ENCODE data around the gene FAM187B. TPM values are rescaled to one million over a fixed set of nuclear protein-coding genes. Genes with fewer than 3 reads are reported as not detected.

The FAM187B gene
- total RNA-seq, 1 experiment from 2014 or later: not detected

GRCh38 chr19:35247526-35248309 is 19.2 kb upstream of the FAM187B start:
- peaks cover 3% of the 10 kb centered on the region for H3K9me3 ChIP-seq (ENCODE audit: low read depth, low read length, poor library complexity, severe bottlenecking)
- H3K4me3 ChIP-seq (ENCODE audit: low read depth, low read length, poor library complexity, severe bottlenecking): peak overlapping the region; percentile 19
- H3K27ac ChIP-seq (ENCODE audit: low read depth, low read length, poor library complexity, severe bottlenecking): no peak overlapping the region
- no TSS peak for BruUV-seq (replicated peaks)
- no peaks in the 10 kb centered on the region for H3K4me1 ChIP-seq (ENCODE audit: insufficient read depth, low read length, poor library complexity, severe bottlenecking)
- peaks cover 71% of the 10 kb centered on the region for H3K27me3 ChIP-seq (replicated peaks; ENCODE audit: insufficient read depth, low read depth, low read length, poor library complexity)
- no peaks in the 10 kb centered on the region for H3K36me3 ChIP-seq (ENCODE audit: insufficient read depth, low read length, poor library complexity, severe bottlenecking)
- ChIA-PET POLR2A (ENCODE audit: low non-redundant PET) (no interaction called here), CTCF (no interaction called here)
- TF ChIP-seq CTCF (conservative IDR thresholded peaks at IDR 0.05; ENCODE audit: low read depth, low read length) (no peak; the same call in 1 of the 2 replicates), EZH2 (IDR thresholded peaks at IDR 0.05; ENCODE audit: borderline replicate concordance, low read depth, low read length, poor library complexity, severe bottlenecking) (peak; percentile 43)
- intact Hi-C loops (cut with micrococcal nuclease; ENCODE audit: unreplicated experiment): loop anchor here (10.0 kb wide), 1 partner anchor 93 kb away; the partner anchor contains the start of gene FXYD5
- DNase-seq (ENCODE audit: low spot score): no peak

- Histone ChIP-seq H3K27me3 (replicated peaks; ENCODE audit: insufficient read depth, low read depth, low read length, poor library complexity) (peaks cover 74% of the 10 kb centered on the region), H3K36me3 (ENCODE audit: insufficient read depth, low read length, poor library complexity, severe bottlenecking) (no peaks in the 10 kb centered on the region), H3K4me1 (ENCODE audit: insufficient read depth, low read length, poor library complexity, severe bottlenecking) (no peaks in the 10 kb centered on the region), H3K9me3 (ENCODE audit: low read depth, low read length, poor library complexity, severe bottlenecking) (peaks cover 7% of the 10 kb centered on the region), H3K27ac (ENCODE audit: low read depth, low read length, poor library complexity, severe bottlenecking) (no peak overlapping the region), H3K4me3 (ENCODE audit: low read depth, low read length, poor library complexity, severe bottlenecking) (no peak overlapping the region)
- ChIA-PET POLR2A (ENCODE audit: low non-redundant PET) (no interaction called here), CTCF (no interaction called here)
- intact Hi-C loops (cut with micrococcal nuclease; ENCODE audit: unreplicated experiment): loop anchor here (10.0 kb wide), 1 partner anchor 92 kb away; the partner anchor contains the start of gene FXYD5
- no TSS peak for BruUV-seq (replicated peaks)
- TF ChIP-seq EZH2 (IDR thresholded peaks at IDR 0.05; ENCODE audit: borderline replicate concordance, low read depth, low read length, poor library complexity, severe bottlenecking): no peak
- no peak for DNase-seq (ENCODE audit: low spot score)
Measured at GRCh38 chr19:35246466-35247092, 18.0 kb upstream of the FAM187B start.

- DNase-seq (ENCODE audit: low spot score): no peak
- CTCF ChIA-PET: interaction anchor here (0.5 kb wide), 1 partner anchor 27 kb away, joined by 7 read pairs; no protein-coding TSS in a partner anchor
- no peaks in the 10 kb centered on the region for H3K4me1 ChIP-seq (ENCODE audit: insufficient read depth, low read length, poor library complexity, severe bottlenecking)
- H3K9me3 ChIP-seq (ENCODE audit: low read depth, low read length, poor library complexity, severe bottlenecking): peaks cover 9% of the 10 kb centered on the region
- H3K27ac ChIP-seq (ENCODE audit: low read depth, low read length, poor library complexity, severe bottlenecking): no peak overlapping the region
- H3K27me3 ChIP-seq (replicated peaks; ENCODE audit: insufficient read depth, low read depth, low read length, poor library complexity): peaks cover 38% of the 10 kb centered on the region
- BruUV-seq (replicated peaks): no TSS peak
- H3K4me3 ChIP-seq (ENCODE audit: low read depth, low read length, poor library complexity, severe bottlenecking): no peak overlapping the region
- no peaks in the 10 kb centered on the region for H3K36me3 ChIP-seq (ENCODE audit: insufficient read depth, low read length, poor library complexity, severe bottlenecking)
- intact Hi-C loops (cut with micrococcal nuclease; ENCODE audit: unreplicated experiment): loop anchor here (10.0 kb wide), 1 partner anchor 87 kb away; the partner anchor contains the start of gene FXYD5
- TF ChIP-seq EZH2 (IDR thresholded peaks at IDR 0.05; ENCODE audit: borderline replicate concordance, low read depth, low read length, poor library complexity, severe bottlenecking) (no peak), CTCF (conservative IDR thresholded peaks at IDR 0.05; ENCODE audit: low read depth, low read length) (no peak)
- POLR2A ChIA-PET (ENCODE audit: low non-redundant PET): no interaction called here
Measured at GRCh38 chr19:35241417-35241816, 12.9 kb upstream of the FAM187B start.

All from A673 (cell line).